BLaER1 treated with 17β-estradiol and CSF1 and Interleukin-3, amounts not matched to agents 10 nM and 100 nM (cell line): Measurements from ENCODE around the gene MRPL20.
A peak's percentile ranks its signal among the peaks of the same experiment; 100 is the strongest.
"Not testable (repeated sequence)": the region's sequence is repeated elsewhere in the genome, so short reads cannot be mapped to it uniquely, and the experiment has no call there.

Experiments used
- H3K27ac ChIP-seq, 11 experiments: shearing (Covaris generic); formaldehyde crosslinking; 2 replicates each; pipeline ENCODE4 v1.8.1; 2022
- H3K27me3 ChIP-seq, 11 experiments: shearing (Covaris generic); formaldehyde crosslinking; 2 replicates each; pipeline ENCODE4 v1.8.1; 2022
- H3K36me3 ChIP-seq, 11 experiments: shearing (Covaris generic); formaldehyde crosslinking; 2 replicates each; pipeline ENCODE4 v1.8.1; 2022
- H3K4me1 ChIP-seq, 10 experiments: shearing (Covaris generic); formaldehyde crosslinking; 2 replicates each; pipeline ENCODE4 v1.8.1; 2022
- H3K4me2 ChIP-seq, 11 experiments: shearing (Covaris generic); formaldehyde crosslinking; 2 replicates each; pipeline ENCODE4 v1.8.1; 2022
- H3K4me3 ChIP-seq, 10 experiments: shearing (Covaris generic); formaldehyde crosslinking; 2 replicates each; pipeline ENCODE4 v1.8.1; 2022
- H3K9ac ChIP-seq, 11 experiments: shearing (Covaris generic); formaldehyde crosslinking; 2 replicates each; pipeline ENCODE4 v1.8.1; 2022
- H3K9me3 ChIP-seq, 11 experiments: shearing (Covaris generic); formaldehyde crosslinking; replicated peaks in 1 of 11; 2 replicates each; pipeline ENCODE4 v1.8.1; 2022
- H4K20me1 ChIP-seq, 11 experiments: shearing (Covaris generic); formaldehyde crosslinking; 2 replicates each; pipeline ENCODE4 v1.8.1; 2022
- Cebpa-rat ChIP-seq, 11 experiments: shearing (Covaris generic); IDR thresholded peaks; 2 replicates each; pipeline ENCODE4 v1.8.1; 2022

Gene MRPL20

GRCh38 chr1:1407636-1408318 lies 684 bp upstream of the MRPL20 start:
- peak overlapping the region; percentile 74 to 98 (median 93) for H3K27ac ChIP-seq
- peaks cover 34 to 74% (median 60%) of the 10 kb centered on the region in 11 experiments for H3K36me3 ChIP-seq
- peaks cover 13 to 26% (median 19%) of the 10 kb centered on the region in 11 experiments for H3K9me3 ChIP-seq
- H3K4me2 ChIP-seq = peak overlapping the region; percentile 82 to 98 (median 93)
- H3K4me3 ChIP-seq = peak overlapping the region; percentile 74 to 100 (median 96)
- no peak for TF ChIP-seq Cebpa-rat (IDR thresholded peaks at IDR 0.05)
- peaks cover 0 to 59% (median 43%) of the 10 kb centered on the region in 11 experiments; a peak in 19 of 22 replicates for H4K20me1 ChIP-seq
- H3K4me1 ChIP-seq = peaks cover 31 to 54% (median 44%) of the 10 kb centered on the region in 10 experiments
- H3K9ac ChIP-seq = peak overlapping the region; percentile 90 to 99 (median 94)
- no peaks in the 10 kb centered on the region for H3K27me3 ChIP-seq

GRCh38 chr1:1406101-1406820 lies 832 bp downstream of the MRPL20 start:
- H3K36me3 ChIP-seq = peaks cover 44 to 77% (median 68%) of the 10 kb centered on the region in 11 experiments

DNA sequence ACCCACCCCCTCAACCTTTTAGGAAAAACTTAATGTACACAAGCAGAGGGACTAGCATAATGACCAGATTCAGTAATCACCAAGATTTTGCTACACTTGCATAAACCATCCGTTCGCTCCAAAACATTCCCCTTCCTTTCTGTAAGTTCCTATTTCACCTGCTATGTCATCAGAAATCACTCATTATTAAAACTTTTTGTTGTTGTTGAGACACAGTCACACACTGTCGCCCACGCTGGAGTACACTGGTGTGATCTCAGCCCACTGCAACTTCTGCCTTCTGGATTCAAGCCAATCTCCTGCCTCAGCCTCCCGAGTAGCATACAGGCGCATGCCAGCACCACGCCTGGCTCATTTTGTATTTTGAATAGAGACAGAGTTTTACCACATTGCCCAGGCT lies 3.4 kb downstream of the MRPL20 start:
- peak overlapping the region in 3 of 11 experiments; percentile 41 to 97 (median 95); a peak in 7 of 22 replicates for H3K4me2 ChIP-seq
- H3K27me3 ChIP-seq = no peaks in the 10 kb centered on the region
- H4K20me1 ChIP-seq = peaks cover 4 to 80% (median 61%) of the 10 kb centered on the region in 11 experiments; a peak in 21 of 22 replicates
- no peak for TF ChIP-seq Cebpa-rat (IDR thresholded peaks at IDR 0.05)
- H3K9me3 ChIP-seq = no peaks in the 10 kb centered on the region
- peaks cover 50 to 66% (median 60%) of the 10 kb centered on the region in 11 experiments for H3K36me3 ChIP-seq
- peaks cover 41 to 69% (median 55%) of the 10 kb centered on the region in 10 experiments for H3K4me1 ChIP-seq
- H3K9ac ChIP-seq = peak overlapping the region in 7 of 11 experiments; percentile 3 to 92 (median 33); a peak in 9 of 22 replicates
- peak overlapping the region in 1 of 11 experiments; percentile 36; a peak in 2 of 22 replicates for H3K27ac ChIP-seq
- H3K4me3 ChIP-seq = no peak overlapping the region

More at GRCh38 chr1:1406101-1406820, 832 bp downstream of the MRPL20 start:
- TF ChIP-seq Cebpa-rat (IDR thresholded peaks at IDR 0.05) = no peak
- H3K27ac ChIP-seq = peak overlapping the region; percentile 76 to 98 (median 93)
- peaks cover 3 to 74% (median 58%) of the 10 kb centered on the region in 11 experiments; a peak in 21 of 22 replicates for H4K20me1 ChIP-seq
- no peaks in the 10 kb centered on the region for H3K27me3 ChIP-seq
- H3K4me3 ChIP-seq = peak overlapping the region; percentile 74 to 100 (median 96)
- peaks cover 35 to 68% (median 51%) of the 10 kb centered on the region in 10 experiments for H3K4me1 ChIP-seq
- H3K9ac ChIP-seq = peak overlapping the region; percentile 90 to 99 (median 94)
- H3K9me3 ChIP-seq = peaks cover 0 to 11% (median 5%) of the 10 kb centered on the region in 11 experiments; a peak in 18 of 22 replicates
- peak overlapping the region; percentile 92 to 99 (median 96) for H3K4me2 ChIP-seq

DNA sequence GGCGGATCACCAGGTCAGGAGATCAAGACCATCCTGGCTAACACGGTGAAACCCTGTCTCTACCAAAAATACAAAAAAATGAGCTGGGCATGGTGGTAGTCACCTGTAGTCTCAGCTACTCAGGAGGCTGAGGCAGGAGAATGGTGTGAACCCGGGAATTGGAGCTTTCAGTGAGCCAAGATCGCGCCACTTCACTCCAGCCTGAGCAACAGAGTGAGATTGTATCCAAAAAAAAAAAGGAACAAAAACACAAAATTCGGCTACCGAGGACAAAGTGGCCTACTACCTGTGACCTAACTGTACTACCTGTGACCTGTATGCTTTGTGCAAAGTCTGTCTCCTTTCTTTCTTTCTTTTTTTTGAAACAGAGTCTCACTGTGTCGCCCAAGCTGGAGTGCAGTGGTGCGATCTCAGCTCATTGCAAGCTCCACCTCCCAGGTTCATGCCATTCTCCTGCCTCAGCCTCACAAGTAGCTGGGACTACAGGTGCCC lies 4.1 kb downstream of the MRPL20 start:
- Histone ChIP-seq H3K4me1 (peaks cover 38 to 66% (median 52%) of the 10 kb centered on the region in 10 experiments), H3K36me3 (peaks cover 54 to 68% (median 61%) of the 10 kb centered on the region in 11 experiments), H3K4me2 (peak overlapping the region in 3 of 11 experiments; percentile 41 to 97 (median 95); a peak in 3 of 22 replicates), H3K9ac (peak overlapping the region in 3 of 11 experiments; percentile 24 to 61 (median 31); a peak in 5 of 22 replicates), H4K20me1 (peaks cover 4 to 78% (median 56%) of the 10 kb centered on the region in 11 experiments; a peak in 21 of 22 replicates)
- not testable (repeated sequence) for H3K4me3 ChIP-seq, H3K9me3 ChIP-seq, H3K27ac ChIP-seq, H3K27me3 ChIP-seq

DNA sequence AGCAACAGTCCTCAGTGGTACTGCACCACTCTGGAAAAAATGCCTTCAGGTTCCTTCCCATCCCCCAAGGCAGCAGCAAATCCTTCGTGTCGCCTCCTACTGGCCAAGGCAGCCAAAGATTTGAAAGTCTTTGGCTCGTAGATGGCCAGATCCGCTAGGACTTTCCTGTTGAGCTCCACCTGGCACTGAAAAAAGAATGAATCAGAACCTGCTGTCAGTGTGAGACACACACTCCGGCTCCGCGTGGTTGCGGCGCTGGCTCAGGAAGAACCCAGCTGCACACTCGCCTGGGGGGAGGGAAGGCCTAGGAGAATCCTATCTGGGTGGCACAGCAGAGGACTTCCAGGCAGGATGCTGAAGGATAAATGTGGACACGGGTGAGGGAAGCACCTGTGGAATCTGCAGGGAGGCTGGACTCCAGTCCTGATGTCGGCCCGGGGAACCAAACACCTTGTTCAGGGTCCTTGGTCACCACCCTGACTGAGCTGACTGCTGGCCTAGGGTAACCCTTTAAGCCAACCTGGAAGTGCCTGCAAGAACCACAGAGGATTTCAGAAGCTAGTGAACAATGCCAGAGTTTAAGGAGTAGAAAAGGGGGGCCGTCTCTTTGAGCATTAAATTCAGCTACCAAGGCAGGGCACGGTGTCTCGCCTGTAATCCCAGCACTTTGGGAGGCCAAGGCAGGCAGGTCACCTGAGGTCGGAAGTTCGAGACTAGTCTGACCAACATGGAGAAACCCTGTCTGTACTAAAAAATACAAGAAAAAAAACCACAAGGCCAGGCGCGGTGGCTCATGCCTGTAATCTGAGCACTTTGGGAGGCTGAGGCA lies 4.8 kb downstream of the MRPL20 start:
- H3K36me3 ChIP-seq = peaks cover 60 to 75% (median 68%) of the 10 kb centered on the region in 11 experiments
- H3K4me3 ChIP-seq = no peak overlapping the region
- H4K20me1 ChIP-seq = peaks cover 4 to 83% (median 52%) of the 10 kb centered on the region in 11 experiments; a peak in 21 of 22 replicates
- peak overlapping the region in 2 of 11 experiments; percentile 7 to 91; a peak in 2 of 22 replicates for H3K4me2 ChIP-seq
- peaks cover 43 to 72% (median 58%) of the 10 kb centered on the region in 10 experiments for H3K4me1 ChIP-seq
- no peaks in the 10 kb centered on the region for H3K9me3 ChIP-seq
- no peaks in the 10 kb centered on the region for H3K27me3 ChIP-seq
- no peak for TF ChIP-seq Cebpa-rat (IDR thresholded peaks at IDR 0.05)
- peak overlapping the region in 2 of 11 experiments; percentile 21 to 24; a peak in 4 of 22 replicates for H3K9ac ChIP-seq
- no peak overlapping the region for H3K27ac ChIP-seq

DNA sequence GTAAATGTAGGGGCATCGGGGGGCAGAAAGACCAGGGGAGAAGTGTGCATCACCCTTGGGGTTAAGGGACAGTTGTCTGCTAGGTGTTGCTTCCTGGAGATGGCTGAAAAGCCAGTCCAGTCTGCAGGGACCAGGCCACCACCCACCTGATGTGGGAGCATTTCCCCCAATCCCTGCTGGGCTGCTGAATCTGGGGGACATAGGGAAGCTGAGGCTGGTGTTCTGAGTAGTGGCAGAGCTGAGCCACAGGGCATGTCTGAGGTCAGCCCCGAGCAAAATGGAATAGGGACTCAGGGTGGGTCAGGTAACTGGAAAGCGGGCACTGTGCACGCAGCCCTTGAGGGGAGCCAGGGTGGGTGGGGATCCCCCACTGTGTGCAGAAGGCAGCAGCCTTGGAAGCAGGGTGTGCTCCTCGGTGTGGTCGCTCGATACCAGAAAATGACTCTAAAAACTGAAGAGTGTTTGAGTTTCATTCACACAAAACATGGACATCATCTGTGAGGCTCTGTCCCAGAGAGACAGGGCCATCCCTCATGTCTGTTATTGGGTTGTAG lies 5.6 kb downstream of the MRPL20 start:
- no peak for TF ChIP-seq Cebpa-rat (IDR thresholded peaks at IDR 0.05)
- Histone ChIP-seq H4K20me1 (peaks cover 4 to 89% (median 52%) of the 10 kb centered on the region in 11 experiments; a peak in 21 of 22 replicates), H3K4me1 (peaks cover 47 to 78% (median 63%) of the 10 kb centered on the region in 10 experiments), H3K36me3 (peaks cover 66 to 83% (median 75%) of the 10 kb centered on the region in 11 experiments), H3K27ac (0 out of 22 replicates have a peak overlapping the region, but pooled peaks of 1 of the 11 experiments have one; percentile 97), H3K9ac (peak overlapping the region in 9 of 11 experiments; percentile 94 to 99 (median 98); a peak in 16 of 22 replicates), H3K4me3 (peak overlapping the region in 5 of 10 experiments; percentile 83 to 100 (median 98); a peak in 8 of 20 replicates), H3K27me3 (no peaks in the 10 kb centered on the region), H3K9me3 (no peaks in the 10 kb centered on the region), H3K4me2 (peak overlapping the region; percentile 89 to 99 (median 96))

GRCh38 chr1:1400576-1401456 lies 6.3 kb downstream of the MRPL20 start:
- H3K36me3 ChIP-seq = peaks cover 70 to 83% (median 77%) of the 10 kb centered on the region in 11 experiments
- H3K4me1 ChIP-seq = peaks cover 41 to 79% (median 59%) of the 10 kb centered on the region in 10 experiments
- peaks cover 6 to 89% (median 55%) of the 10 kb centered on the region in 11 experiments; a peak in 21 of 22 replicates for H4K20me1 ChIP-seq
- no peaks in the 10 kb centered on the region for H3K9me3 ChIP-seq
- H3K27me3 ChIP-seq = no peaks in the 10 kb centered on the region
- peak overlapping the region in 10 of 11 experiments; percentile 74 to 97 (median 94); a peak in 16 of 22 replicates for H3K27ac ChIP-seq
- no peak for TF ChIP-seq Cebpa-rat (IDR thresholded peaks at IDR 0.05)
- peak overlapping the region; percentile 94 to 99 (median 97) for H3K9ac ChIP-seq
- peak overlapping the region; percentile 83 to 100 (median 92) for H3K4me3 ChIP-seq
- H3K4me2 ChIP-seq = peak overlapping the region; percentile 89 to 99 (median 96)
